ENCODE data around the gene FBXL16.
"Not testable (repeated sequence)": the region's sequence is repeated elsewhere in the genome, so short reads cannot be mapped to it uniquely, and the experiment has no call there.

The FBXL16 gene, protein sequence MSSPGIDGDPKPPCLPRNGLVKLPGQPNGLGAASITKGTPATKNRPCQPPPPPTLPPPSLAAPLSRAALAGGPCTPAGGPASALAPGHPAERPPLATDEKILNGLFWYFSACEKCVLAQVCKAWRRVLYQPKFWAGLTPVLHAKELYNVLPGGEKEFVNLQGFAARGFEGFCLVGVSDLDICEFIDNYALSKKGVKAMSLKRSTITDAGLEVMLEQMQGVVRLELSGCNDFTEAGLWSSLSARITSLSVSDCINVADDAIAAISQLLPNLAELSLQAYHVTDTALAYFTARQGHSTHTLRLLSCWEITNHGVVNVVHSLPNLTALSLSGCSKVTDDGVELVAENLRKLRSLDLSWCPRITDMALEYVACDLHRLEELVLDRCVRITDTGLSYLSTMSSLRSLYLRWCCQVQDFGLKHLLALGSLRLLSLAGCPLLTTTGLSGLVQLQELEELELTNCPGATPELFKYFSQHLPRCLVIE

DNA sequence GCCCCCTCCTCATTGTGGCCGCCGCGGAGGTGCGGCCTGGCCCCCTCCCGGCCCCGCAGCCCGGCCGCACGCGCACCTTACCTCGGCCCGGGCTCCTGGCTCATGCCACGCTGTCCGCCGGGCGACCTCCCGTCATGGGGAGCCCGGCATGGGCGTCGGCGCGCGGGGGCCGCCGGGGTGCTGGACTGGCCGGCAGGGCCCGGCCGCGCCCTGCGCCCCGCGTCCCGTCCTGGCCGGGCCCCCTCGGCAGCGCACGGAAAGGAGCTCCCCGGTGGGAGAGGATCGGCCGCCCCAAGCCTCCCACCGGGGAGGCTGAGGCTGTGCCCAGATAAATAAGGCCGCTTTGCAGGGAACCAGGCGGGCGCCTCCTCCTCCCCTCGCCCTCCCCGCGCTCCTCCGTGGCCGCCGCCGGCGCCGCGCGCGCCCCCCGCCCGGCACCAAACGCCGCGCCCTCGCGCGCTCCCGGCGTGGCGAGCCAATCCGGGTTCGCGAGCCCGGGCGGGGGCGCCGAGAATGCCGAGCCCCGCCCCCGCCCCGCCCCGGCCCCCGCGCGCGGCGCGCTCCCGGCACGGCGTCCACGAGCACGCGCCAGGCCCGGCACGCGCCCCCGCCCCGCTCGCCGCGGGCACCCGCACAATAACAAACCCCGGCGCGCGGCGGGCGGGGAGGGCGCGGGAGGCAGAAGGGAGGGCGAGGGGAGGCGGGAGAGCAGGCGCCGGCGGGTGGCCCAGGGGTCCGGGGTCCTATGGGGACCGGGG is at the start of gene FBXL16:
Gene FBXL16 (minus strand): TSS at position 371 of the 758 bp plus-strand sequence. CDS start 8,396 bp downstream, outside the sequence.
- DNase-seq (ENCODE audit: low read depth) = no peak

DNA sequence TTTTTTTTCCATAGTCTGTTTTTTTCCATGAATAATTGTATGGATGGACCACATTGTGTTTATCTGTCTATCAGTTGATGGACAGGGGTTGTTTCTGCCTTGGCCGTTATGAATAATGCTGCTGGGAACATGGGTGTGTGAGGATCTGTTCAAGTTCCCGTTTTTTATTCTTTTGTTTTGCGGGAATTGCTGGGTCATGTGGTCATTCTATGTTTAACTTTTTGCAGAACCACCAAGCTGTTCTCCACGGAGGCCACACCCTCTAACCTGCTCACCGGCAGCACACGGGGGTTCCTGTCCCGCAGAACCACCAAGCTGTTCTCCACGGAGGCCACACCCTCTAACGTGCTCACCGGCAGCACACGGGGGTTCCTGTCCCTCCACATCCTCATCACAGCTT is 49.1 kb upstream of the FBXL16 start:
- DNase-seq (ENCODE audit: low read depth) = no peak

DNA sequence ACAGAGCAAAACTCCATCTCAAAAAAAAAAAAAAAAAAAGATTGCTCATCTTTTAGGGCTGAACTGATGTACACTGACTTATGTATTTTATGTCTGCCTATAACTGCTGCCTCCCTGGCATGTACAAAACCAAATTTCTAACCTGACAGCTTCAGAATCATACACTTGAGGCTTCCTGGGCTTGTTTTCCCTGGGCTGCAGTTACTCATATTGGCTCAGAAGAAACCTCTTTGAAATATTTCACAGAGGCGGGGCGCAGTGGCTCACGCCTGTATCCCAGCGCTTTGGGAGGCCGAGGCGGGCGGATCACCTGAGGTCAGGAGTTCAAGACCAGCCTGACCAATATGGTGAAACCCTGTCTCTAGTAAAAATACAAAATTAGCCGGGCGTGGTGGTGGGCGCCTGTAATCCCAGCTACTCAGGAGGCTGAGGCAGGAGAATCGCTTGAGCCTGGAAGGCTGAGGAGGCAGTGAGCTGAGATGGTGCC is 48.6 kb upstream of the FBXL16 start:
- DNase-seq (ENCODE audit: low read depth) = not testable (repeated sequence)

DNA sequence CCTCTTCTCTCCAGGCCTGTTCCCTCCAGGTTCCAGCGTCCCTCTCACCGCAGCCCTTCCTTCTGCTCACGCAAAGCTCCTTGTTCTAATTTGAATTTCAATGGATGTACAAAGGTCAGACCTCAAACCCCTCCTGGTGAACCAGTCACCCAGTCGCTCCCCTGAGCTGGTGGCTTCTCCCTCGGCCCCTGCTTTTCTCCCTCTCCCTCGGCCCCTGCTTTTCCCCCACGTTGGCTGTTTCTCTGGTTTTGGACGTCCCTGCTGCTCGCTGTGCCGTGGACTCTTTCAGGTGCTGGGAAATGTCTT is 46.4 kb upstream of the FBXL16 start:
- DNase-seq (ENCODE audit: low read depth) = no peak

DNA sequence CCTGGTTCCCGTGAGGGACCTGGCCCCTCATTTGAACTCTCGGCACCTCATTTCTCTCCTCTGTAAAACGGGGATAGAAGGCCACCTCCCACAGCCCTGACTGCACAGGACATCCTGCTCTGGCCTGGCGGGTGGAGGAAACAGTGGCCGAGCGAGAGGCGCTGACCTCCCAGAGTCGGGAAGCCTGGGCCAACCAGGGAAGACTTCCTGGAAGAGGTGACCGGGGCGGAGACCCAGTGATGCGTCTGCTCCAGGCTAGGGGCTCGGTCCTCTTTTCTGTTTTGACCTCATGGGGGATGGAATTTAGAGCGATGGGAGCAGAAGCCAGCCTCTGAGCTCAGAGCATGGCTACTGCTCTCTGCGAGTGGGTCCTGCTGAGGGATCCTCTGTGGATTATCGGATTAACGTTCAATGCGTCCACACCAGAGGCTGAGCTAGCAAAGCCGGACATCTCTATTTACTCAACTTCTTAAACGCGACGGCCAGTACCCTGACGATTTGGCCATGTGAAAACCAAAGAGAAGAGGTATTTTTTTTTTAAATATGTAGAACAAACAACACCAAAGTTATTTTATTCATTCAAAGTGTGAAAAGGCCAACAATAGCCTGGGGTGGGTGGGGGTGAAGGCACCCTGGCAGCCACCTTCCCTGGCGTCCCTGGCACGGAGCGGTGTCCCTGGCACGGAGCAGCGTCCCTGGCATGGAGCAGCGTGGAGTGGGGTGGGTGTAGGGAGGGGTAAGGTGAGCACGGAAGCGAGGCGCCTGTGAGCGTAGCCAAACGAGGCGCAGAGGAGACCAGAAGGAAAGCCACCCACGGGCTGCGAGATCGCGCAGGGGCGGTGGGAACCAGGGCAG is 45.8 kb upstream of the FBXL16 start:
- no peak for DNase-seq (ENCODE audit: low read depth)

DNA sequence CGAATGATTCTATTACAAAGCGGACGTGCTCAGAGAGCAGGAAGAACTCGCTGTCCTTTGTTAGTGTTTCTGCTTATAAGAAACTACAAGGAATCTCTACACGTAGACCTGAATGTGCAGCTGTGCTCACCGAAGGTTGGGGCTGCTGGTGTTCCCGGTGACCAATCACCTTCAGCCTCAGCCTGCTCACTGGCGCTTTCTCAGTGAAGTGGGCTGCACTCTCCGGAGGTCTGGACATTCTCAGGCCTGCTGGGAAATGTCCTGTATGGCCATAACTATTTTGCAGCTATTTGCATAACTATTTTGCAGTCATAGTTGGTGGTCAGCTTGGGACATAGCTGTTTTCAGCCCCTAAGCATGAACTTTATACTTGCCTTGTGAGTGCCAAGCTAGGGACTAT is 44.9 kb upstream of the FBXL16 start:
- DNase-seq (ENCODE audit: low read depth) = no peak

DNA sequence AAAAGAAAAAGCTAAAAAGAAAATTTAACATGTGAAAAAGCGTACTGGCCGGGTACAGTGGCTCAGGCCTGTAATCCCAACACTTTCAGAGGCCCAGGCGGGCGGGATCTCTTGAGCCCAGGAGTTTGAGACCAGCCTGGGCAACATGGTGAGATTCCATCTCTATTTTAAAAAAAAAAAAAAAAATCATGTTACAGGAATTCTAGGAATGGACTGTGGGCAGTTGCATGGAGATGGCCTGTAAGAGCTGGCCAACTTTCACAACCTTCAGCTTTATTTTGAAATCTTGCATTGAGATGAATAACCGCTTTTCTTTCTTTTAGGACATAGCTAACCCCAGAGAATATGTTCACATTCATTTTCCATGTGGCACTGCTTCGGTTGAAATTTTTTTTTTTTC is 43.4 kb upstream of the FBXL16 start:
- peak; percentile 78 for DNase-seq (ENCODE audit: low read depth)

DNA sequence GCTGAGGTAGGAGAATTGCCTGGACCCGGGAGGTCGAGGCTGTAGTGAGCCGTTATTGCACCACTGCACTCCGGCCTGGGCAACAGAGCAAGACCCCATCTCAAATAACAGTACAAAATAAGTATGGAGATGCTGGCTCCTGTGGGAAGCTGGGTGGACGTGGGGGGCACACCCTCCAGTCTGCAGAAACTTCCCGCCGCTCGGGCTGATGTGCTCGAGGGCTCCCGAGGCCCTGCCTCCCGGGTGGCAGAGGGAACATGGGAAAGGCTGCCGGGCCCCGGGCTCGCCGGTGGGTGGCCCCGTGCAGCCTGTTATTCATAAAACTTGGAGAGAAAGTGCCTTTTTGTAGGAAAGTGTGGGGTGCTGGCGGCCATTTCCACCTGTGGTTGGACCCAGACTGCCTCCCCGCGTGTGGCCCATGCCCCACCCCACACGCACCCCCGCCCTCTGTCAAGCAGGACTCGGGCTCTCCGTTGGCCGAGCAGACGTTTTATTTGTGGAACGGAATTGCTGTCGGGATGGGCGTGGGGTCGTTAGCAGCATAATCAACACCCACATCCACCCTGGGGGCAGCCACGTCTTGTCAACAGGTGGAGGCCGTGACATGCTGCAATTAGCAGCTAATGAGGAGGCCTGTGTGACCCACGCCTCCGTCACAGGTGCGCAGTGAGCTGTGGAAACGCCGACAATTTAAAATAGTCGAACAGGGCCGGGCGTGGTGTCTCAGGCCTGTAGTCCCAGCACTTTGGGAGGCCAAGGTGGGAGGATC is 42.6 kb upstream of the FBXL16 start:
- no peak for DNase-seq (ENCODE audit: low read depth)

DNA sequence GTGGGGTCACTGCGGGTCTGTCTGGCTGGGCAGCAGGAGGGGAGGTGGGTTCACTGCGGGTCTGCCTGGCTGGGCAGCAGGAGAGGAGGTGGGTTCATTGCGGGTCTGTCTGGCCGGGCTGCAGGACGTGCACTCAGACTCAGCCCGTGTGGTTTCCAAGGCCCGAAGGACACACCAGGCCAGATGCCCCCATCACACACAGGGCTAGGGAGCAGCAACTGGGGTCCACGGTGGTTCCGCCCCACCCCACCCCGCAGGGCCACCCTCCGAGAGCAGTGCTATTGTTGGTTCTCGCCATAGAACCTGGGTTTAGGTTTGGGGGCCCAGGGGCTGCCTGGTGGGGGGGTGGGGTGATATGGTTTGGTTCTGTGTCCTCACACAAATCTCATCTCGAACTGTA is 41.0 kb upstream of the FBXL16 start:
- no peak for DNase-seq (ENCODE audit: low read depth)

DNA sequence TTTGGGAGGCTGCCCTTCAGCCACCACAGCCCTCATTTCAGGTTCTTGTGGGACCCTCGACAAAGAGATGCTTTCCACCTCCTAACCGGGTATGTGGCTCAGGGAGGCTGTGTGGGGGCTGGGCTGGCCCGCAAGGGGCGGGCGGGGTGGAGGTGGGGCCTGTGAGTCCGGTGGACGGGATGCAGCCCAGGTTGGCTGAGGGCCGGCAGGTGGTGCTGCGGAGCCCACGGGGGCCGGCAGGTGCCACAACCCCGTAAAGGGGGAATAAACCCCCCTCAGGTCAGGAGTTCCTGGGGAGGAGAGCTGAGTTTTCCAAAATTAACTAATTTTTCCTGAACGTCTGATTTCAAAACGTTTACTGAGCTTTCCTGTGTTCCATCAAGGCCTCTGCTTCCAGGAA is 40.1 kb upstream of the FBXL16 start:
- no peak for DNase-seq (ENCODE audit: low read depth)

DNA sequence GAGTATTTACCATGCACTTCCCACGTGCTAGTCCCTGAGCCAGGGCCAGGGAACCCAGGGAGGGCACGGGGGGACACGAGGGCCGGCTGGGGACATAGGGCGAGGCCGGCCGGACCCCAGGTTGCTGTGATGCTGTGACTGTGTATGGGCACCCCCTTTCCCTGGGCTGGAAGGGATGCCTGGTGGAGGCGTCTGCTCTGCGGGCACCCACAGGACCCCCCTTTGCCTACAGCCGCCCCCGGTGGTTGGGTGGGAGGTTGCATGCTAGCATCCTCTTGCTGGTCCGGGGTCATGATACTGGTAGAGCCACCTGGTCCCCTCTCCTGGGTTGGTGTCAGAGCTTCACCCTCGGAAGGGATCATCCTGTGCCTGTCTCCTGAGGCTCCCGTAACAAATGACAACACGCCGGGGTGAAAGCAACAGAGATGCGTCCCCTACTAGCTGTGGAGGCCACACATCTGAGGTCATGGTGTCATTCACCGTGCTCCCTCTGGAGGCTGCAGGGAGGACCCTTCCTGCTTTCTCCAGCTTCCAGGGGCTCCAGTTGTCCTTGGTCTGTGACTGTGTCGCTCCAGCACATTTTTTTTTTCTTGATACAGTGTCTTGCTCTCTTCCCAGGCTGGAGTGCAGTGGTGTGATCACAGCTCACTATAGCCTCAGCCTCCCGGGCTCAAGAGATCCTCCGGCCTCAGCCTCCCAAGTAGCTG is 38.3 kb upstream of the FBXL16 start:
- no peak for DNase-seq (ENCODE audit: low read depth)

DNA sequence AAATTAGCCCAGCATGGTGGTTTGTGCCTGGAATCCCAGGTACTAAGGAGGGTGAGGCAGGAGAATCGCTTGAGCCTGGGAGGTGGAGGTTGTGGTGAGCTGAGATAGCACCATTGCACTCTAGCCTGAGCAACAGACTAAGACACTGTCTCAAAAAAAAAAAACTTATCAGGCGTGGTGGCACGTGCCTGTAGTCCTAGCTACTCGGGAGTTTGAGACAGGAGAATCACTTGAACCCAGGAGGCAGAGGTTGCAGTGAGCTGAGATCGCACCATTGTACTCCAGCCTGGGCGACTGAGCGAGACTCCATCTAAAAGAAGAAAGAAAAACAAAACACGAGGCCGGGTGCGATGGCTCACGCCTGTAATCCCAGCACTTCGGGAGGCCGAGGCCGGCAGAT is 37.3 kb upstream of the FBXL16 start:
- DNase-seq (ENCODE audit: low read depth) = not testable (repeated sequence)

DNA sequence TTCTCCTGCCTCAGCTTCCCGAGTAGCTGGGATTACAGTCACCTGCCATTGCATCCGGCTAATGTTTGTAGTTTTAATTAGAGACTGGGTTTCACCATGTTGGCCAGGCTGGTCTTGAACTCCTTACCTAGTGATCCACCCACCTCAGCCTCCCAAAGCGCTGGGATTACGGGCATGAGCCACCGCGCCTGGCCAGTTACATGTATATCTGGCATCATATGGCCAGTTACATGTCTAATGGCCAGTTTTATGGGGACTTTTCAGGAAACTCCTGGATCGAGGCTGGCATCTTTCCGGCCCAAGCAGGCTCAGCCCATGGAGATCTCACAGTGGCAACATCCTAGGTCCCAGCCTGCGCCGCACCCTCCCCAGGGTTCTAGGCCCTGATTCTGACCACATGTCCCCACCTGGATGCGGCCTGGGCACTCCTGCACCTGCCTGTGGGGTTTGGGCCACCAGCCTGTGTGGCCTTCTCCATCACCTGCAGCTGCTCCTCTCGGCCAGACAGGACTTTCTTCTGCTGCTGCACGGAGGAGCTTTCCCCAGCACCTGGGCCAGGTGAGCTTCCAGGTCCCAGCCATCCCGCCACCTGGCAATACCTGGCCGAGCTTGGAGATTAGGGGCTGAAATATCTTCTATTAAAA is 36.5 kb upstream of the FBXL16 start:
- no peak for DNase-seq (ENCODE audit: low read depth)

DNA sequence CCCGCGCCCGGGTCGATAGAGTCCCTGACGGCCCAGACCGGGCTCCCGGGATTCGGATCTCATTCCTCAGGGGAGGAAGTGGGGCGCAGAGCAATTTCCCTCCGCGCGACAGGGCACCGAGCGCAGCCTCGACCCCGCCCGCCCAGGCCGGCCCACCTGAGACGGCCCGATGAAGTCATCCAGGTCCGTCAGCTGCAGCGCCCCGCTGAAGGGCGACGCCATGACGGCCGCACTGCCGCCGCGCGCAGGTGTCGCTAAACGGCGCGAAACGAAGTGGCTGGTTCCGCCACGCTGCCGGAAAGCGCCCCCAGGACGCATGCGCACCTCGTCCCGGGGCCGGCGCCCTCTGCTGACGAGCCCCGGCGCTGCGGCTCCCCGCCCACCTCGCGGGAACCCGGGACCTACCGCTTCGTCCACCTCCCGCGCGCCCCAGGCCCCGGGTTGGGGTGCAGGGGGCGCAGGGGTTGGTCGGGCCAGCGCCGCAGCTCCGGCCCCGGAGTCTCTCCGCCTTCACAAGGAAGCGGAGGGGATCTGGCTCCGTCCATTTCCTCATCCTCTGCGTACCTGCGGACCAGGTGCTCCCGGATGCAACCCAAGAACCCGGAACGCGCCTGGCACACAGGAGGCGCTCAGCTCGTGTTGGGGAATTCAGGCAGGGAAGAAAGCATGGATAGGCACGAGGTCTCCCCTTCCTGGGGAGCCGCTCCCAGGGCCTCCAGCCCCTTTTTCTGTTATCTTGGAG is 35.3 kb upstream of the FBXL16 start, which contains the start of gene CIAO3:
Gene CIAO3 (minus strand): TSS at position 234 of the 742 bp plus-strand sequence. CDS start 12 bp downstream, at position 222.
- peak; percentile 91 for DNase-seq (ENCODE audit: low read depth)

DNA sequence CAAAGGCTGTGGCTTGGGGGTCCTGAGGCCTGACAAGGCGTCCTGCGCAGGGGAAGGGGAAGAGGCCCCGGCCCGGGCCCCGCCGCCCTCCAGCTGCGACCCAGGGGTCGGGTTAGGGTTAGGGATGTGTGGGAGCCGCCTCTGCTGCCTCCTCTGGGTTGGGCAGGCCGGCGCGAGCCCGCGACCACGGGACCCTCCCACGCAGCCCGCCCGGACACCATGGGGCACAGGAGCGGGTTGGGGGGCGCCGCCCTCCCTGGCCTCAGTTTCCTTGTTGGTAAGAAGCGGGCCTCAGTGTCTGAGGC is 34.8 kb upstream of the FBXL16 start:
- no peak for DNase-seq (ENCODE audit: low read depth)

DNA sequence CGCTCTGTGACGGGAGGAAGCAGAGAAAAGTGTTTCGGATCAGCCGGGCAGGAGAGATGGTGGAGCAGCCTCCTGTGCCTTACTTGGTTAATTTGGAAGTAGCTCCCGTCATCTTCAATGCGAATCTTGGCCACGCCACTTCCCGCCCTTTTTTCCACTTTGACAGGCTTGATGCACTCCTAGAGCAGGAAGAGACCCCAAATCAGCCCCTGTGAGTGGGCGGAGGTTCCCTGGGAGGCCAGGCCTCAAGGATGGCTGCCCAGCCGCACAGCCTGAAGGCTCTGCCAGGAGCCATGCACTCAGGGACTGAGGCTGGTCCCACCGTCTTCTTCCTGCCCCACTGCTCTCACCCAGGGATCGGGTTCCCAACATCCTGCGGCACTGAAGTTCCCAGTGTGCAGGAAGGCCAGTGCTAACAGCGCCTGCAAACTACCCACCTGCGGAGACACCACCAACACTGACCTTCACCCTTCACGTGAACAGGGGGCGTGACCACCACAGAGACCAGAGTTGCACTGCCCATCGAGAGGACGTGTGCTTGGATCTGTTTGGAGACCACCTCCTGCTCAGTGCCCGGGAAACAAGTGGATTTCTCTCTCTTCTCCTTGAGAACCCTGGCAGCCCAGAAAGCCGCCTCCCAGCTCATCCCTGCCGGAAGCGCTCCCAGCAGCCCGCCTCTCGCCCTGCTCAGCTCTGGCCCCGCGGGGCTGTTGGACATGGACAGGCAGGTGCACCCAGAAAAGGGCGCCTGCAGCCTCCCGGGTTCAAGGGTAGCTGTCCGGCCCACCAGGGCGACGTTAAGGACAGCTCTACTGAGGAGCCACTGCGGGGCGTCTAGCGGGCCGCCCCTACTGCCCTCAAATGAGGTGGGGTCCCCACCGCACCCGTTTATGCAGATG is 34.2 kb upstream of the FBXL16 start:
- no peak for DNase-seq (ENCODE audit: low read depth)

DNA sequence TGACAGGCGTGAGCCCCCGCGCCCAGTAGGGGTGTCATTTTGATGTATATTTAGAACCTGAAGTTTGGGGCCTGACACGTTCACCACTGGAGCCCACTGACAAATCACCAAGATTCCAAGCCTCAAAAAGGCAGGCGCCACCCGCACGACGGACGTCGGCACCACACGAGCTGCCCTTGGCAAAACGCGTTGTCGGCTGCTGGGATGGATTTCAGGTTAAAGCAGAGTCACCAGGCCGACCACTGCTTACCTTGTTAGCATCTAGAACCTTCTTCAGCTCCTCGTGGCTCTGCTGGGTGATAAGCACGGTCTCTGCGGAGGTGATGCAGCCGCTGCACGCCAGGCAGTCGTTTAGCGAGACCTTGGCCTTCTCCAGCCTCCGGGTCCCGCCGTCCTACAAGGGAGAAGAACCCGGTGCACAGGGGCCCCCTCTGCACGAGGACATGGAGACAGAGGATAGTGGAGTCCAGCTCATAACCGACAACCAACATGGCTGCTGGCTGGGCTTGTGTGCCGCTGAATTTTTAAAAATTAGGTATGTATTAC is 31.4 kb upstream of the FBXL16 start:
- DNase-seq (ENCODE audit: low read depth) = no peak

DNA sequence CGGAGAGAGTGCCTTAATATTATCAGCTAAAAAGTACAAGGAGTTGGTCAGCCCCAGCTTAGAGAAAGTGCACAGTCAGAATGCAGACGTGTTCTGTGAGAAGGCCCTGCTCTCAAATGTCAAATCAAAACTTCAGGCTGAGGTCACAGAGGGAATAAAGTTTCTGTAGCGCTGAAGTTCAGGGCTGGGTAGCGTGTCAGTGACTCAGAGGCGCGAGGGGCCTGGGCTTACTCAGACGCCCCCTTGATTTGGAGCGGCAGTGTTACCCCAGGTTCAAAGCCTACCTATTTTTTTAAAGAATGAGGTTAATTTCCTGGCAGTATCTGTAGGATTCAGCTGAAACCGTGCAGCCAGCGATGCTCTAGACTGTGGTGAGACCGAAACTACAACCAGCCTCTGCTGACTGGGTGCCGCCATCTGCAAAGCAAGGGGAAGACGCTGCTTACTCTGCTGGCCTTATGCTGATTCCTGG is 30.4 kb upstream of the FBXL16 start:
- DNase-seq (ENCODE audit: low read depth) = no peak

All from iris pigment epithelial cell (primary cell).